GM19438 (cell line): Measurements from ENCODE around the gene MCTP1.
"Not testable (repeated sequence)": the region's sequence is repeated elsewhere in the genome, so short reads cannot be mapped to it uniquely, and the experiment has no call there.

Source experiments
- ATAC-seq: cut with Tn5 transposase; IDR thresholded peaks from one replicate; pipeline ENCODE4 v1.9.1; 2021; ENCODE audit warnings: low read depth; ENCODE audit not compliant: unreplicated experiment

The MCTP1 gene

GRCh38 chr5:95256446-95256845, 28.4 kb downstream of the MCTP1 start:
- ATAC-seq = no peak

DNA sequence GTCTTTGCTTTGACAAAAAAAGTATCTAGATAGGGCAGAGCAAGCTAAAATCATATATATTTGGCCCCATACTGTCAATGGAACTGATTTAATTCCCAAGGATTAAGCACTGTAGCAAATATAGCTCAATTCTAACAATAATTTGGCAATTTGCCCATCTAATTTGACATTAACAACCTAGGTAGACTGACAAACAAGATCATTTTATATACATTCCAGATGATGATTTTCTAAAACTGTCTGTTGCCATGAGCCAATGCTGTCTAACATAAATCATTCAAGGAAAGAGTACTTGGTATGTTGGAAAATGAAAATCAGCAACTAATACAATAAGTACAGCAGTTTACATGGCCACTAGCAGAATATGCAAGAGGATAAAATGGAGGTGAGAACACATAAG, 32.1 kb downstream of the MCTP1 start:
- ATAC-seq = no peak

DNA sequence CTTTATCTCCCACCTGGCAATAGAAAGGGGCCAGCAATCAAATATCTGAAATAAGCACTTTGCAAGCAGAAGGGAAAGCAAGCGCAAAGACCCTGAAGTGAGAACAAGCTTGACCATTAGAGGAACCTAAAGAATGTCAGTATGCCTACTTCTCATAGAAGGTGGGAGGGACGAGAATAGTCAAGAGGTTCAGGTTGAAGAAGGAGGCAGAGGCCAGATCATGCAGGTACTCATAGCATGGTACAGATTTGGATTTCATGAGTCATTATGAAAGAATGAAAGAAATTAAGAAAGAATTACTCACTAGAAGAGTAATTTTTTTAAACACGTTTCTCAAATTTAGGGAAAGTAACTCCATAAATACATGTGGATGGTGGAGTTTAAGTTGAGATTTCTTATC, 33.7 kb downstream of the MCTP1 start:
- ATAC-seq = no peak

DNA sequence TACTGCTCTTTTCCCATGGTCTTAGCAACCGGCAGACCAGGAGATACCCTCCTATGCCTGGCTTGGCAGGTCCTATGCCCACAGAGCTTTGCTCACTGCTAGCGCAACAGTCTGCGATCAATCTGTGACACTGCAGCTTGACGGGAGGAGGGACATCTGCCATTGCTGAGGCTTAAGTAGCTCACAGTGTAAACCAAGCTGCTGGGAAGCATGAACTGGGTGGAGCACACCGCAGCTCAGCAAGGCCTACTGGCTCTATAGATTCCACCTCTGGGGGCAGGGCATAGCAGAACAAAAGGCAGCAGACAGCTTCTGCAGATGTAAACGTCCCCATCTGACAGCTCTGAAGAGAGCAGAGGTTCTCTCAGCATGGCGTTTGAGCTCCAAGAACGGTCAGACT, 40.4 kb downstream of the MCTP1 start:
- ATAC-seq = no peak

GRCh38 chr5:95241635-95242034, 43.3 kb downstream of the MCTP1 start:
- ATAC-seq = peak; percentile 96

GRCh38 chr5:95241161-95241560, 43.7 kb downstream of the MCTP1 start:
- no peak for ATAC-seq

GRCh38 chr5:95238560-95239325, 46.2 kb downstream of the MCTP1 start:
- ATAC-seq = no peak

DNA sequence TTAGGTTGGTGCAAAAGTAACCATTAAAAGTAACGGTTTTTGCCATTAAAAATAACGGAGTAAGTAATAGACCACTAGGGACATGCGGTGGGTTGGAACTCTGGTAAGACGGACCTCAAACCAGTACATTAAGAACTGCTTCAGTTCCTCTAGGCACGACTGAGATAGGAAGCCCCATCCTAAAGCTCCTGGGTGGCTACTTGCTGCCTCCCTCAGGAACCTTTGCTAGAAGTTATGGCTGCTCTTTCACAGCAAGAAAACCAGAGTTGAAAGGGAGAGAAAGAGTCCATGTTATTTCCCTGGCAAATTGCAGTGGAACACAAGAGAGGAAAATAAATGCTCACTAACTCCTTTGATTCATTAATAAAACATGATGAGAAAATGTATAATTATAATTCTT, 47.6 kb downstream of the MCTP1 start:
- no peak for ATAC-seq

DNA sequence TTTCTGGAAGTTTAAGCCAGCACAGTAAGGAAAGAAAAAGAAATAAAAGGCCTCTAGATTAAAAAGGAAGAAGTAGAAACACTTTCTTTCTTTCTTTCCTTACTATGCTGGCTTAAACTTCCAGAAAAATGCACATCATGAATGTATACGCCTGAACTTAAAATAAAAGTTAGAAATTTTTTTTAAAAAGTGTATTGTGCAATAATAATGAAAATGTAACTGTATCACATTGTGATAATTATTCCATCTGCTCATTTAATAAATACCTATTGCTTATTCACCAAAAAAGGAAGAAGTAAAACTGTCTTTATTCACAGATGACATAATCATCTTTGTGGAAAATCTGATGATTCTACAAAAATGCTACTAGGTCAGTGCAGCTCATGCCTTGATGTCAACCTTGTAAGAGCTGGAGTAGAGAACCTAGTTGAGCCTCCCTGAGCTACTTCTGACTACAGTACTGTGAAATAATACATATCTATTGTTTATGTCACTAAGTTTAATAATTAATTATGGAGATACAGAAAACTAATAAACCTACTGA, 49.4 kb downstream of the MCTP1 start:
- ATAC-seq = no peak

DNA sequence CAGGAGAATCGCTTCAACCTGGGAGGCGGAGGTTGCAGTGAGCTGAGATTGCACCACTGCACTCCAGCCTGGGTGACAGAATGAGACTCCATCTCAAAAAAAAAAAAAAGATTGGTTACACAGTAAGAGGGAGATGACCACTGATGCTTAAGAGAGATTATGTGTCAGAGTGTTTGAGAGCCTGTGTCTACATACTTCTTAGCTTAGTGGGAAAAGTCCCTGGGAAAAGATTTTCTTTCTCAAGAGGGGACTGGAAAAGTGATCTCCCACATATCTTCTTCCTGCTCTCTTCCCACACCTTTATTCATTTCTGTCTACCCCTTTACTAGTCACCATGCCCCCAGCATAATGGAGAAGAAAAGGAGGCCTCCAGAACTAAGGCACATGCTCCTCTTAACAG, 55.2 kb downstream of the MCTP1 start:
- ATAC-seq = no peak

DNA sequence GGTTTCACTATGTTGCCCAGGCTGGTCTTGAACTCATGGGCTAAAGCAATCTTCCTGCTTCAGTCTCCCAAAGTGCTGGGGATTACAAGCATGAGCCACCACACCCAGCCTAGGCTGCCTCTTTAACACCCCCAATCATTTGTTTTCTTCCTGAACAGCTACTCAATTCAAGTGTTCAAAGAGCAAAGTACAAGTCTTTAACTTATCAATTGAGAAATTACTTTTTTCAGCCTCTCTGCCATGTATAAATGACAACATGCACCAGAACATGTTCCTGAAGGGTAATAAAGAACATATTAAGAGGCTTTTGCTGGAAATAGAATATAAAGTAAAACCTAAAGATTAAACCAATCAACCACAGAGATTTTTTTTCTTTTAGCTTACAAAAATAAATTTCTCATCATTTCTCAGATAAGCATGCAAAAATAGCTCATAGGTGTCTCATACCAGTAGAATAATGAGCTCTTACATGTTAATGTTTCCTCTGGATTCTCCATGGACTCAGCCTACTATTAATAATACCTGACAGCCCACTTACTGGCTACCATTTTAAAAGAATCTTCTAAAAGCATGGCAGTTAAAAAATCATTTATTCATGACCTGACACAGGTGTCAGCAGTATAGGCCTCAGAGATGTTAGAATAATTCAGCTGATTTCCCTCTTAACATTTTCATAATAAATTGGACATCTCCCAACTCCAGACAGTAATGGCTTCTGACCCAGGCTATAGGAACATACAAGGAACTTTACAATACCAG, 60.0 kb downstream of the MCTP1 start:
- ATAC-seq = no peak

GRCh38 chr5:95223566-95224258, 61.2 kb downstream of the MCTP1 start:
- no peak for ATAC-seq

DNA sequence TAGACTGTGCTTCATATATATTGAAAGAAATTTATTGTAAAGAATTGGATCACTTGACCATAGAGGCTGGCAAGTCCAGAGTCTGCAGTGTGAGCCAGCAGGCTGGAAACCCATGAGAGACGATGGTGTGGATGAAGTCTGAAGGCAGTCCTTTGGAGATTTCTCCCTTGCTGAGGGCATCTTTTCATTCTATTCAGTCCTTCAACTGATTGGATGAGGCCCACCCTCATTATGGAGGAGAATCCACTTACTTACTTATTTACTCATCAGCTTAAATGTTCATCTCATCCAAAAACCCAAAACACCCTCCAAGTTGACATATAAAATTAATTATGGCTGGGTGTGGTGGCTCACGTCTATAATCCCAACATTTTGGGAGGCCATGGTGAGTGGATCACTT, 62.1 kb downstream of the MCTP1 start:
- no peak for ATAC-seq

DNA sequence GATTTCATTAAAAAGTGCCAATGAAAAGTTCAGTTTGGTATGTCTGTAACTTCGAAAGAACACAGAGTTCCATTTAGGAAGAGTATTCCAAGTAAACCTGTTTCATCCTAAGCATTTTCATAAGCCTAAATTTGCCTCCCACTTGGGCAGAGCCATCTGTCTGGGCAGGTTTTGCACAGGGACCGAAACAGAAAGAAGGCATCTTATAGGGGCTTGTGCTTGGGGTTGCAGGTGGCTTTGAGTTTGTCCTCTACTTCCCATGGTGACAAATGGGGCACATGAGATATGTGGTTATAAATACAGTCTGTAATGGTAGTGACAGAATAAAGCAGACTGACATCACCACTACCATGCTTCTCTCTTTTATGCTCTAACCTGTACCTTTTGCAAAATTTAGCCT, 63.7 kb downstream of the MCTP1 start:
- ATAC-seq = no peak

DNA sequence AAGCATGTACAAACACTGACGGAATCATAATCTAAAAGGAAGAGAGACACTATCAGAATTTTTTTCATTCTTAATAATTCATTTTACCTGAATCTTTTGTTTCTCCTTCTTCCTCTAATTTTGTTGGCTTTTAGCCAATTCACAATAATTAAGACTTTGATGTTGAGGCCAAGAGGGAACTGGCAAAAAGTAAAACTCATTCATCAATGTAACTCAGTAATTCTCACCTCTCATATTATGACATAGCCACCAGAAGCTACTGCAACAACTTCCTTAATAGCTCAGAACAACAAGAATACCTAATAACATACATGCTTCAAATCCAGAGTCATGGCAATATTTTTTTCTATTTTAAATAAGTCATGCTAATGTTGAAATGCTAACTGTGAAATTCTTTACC, 64.5 kb downstream of the MCTP1 start:
- no peak for ATAC-seq

- no peak for ATAC-seq
Measured at GRCh38 chr5:95219411-95219810, 65.5 kb downstream of the MCTP1 start.

- no peak for ATAC-seq
Measured at GRCh38 chr5:95217881-95218280, 67.0 kb downstream of the MCTP1 start.

GRCh38 chr5:95217351-95217750, 67.5 kb downstream of the MCTP1 start:
- ATAC-seq = no peak

GRCh38 chr5:95216136-95216955, 68.5 kb downstream of the MCTP1 start:
- no peak for ATAC-seq

- ATAC-seq = not testable (repeated sequence)
Measured at GRCh38 chr5:95207811-95208210, 77.1 kb downstream of the MCTP1 start.
